HG02759 (cell line): Measurements from ENCODE around the gene DESI2.

Source experiments
- ATAC-seq: cut with Tn5 transposase; IDR thresholded peaks from one replicate; pipeline ENCODE4 v1.9.1; 2021; ENCODE audit warnings: mild to moderate bottlenecking, moderate library complexity; ENCODE audit not compliant: unreplicated experiment

Gene DESI2

GRCh38 chr1:244652623-244653438 is at the start of gene DESI2:
DESI2 (plus strand) TSS chr1:244653126; CDS start chr1:244653314, 188 bp downstream.
- peak; percentile 95 for ATAC-seq

- no peak for ATAC-seq
Observed at GRCh38 chr1:244603498-244603897, 49.4 kb upstream of the DESI2 start.

GRCh38 chr1:244605835-244606370 is 47.0 kb upstream of the DESI2 start:
- ATAC-seq = no peak

GRCh38 chr1:244614113-244614836 is 38.7 kb upstream of the DESI2 start:
- no peak for ATAC-seq

- no peak for ATAC-seq
Observed at GRCh38 chr1:244614879-244615278, 38.0 kb upstream of the DESI2 start.

- ATAC-seq = no peak
Observed at GRCh38 chr1:244615301-244615700, 37.6 kb upstream of the DESI2 start.

GRCh38 chr1:244626709-244627108 is 26.2 kb upstream of the DESI2 start:
- no peak for ATAC-seq

GRCh38 chr1:244628789-244629188 is 24.1 kb upstream of the DESI2 start:
- ATAC-seq = no peak

GRCh38 chr1:244633140-244633539 is 19.8 kb upstream of the DESI2 start:
- ATAC-seq = no peak

- ATAC-seq = no peak
Observed at GRCh38 chr1:244634546-244634945, 18.4 kb upstream of the DESI2 start.

- no peak for ATAC-seq
Observed at GRCh38 chr1:244636488-244637259, 16.3 kb upstream of the DESI2 start.

GRCh38 chr1:244639561-244639960 is 13.4 kb upstream of the DESI2 start:
- ATAC-seq = no peak

GRCh38 chr1:244640917-244641316 is 12.0 kb upstream of the DESI2 start:
- ATAC-seq = no peak

- no peak for ATAC-seq
Observed at GRCh38 chr1:244642526-244642925, 10.4 kb upstream of the DESI2 start.

GRCh38 chr1:244642988-244643387 is 9.9 kb upstream of the DESI2 start:
- no peak for ATAC-seq

GRCh38 chr1:244645414-244645813 is 7.5 kb upstream of the DESI2 start:
- ATAC-seq = no peak

GRCh38 chr1:244645890-244646289 is 7.0 kb upstream of the DESI2 start:
- no peak for ATAC-seq

- no peak for ATAC-seq
Observed at GRCh38 chr1:244647819-244648218, 5.1 kb upstream of the DESI2 start.

GRCh38 chr1:244651956-244652622 is 837 bp upstream of the DESI2 start:
- no peak for ATAC-seq

- peak; percentile 0 for ATAC-seq
Observed at GRCh38 chr1:244653439-244654107, 647 bp downstream of the DESI2 start.
